ENCODE data around the gene DRC7. TPM values are rescaled to one million over a fixed set of nuclear protein-coding genes. Genes with fewer than 3 reads are reported as not detected.

Gene DRC7
- total RNA-seq, 2 donors from 2014 or later, result not detected

DNA sequence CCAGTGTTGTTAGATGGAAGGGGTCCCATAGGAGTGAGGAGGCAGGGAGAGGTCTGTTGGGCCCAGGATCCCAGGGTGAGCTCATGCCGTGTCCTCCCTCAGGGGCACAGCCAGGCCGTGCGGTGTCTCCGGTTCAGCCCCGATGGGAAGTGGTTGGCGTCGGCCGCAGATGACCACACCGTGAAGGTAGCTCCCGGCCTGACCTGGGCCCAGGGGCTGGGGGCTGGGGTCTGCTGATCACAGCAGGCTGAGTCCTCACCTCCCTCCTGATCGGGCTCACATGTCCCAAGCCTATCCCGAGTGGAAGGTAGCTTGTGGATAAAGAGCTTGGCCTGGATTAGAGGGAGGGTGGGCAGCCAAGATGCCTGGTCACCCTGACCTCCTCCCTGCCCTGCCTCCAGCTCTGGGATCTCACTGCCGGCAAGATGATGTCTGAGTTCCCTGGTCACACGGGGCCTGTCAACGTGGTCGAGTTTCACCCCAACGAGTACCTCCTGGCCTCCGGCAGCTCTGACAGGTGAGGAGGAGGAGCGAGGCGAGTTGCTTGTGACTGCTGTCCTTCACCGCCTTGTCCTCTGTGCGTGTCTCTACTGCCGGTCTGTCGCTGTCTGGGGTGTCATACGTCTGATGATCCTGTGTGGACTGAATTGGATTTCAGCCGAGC is 57.1 kb downstream of the DRC7 start:
- no peaks in the 10 kb centered on the region for H3K27me3 ChIP-seq (replicated peaks; ENCODE audit: insufficient read depth)
- H3K4me1 ChIP-seq (ENCODE audit: control insufficient read depth in 1 of 2, low read depth in 2 of 2), result no peaks in the 10 kb centered on the region
- no peak for ATAC-seq (ENCODE audit: insufficient number of reproducible peaks, low FRiP score, low read depth)
- H3K36me3 ChIP-seq, result peaks cover 27% of the 10 kb centered on the region
- TF ChIP-seq, protein P1, sequence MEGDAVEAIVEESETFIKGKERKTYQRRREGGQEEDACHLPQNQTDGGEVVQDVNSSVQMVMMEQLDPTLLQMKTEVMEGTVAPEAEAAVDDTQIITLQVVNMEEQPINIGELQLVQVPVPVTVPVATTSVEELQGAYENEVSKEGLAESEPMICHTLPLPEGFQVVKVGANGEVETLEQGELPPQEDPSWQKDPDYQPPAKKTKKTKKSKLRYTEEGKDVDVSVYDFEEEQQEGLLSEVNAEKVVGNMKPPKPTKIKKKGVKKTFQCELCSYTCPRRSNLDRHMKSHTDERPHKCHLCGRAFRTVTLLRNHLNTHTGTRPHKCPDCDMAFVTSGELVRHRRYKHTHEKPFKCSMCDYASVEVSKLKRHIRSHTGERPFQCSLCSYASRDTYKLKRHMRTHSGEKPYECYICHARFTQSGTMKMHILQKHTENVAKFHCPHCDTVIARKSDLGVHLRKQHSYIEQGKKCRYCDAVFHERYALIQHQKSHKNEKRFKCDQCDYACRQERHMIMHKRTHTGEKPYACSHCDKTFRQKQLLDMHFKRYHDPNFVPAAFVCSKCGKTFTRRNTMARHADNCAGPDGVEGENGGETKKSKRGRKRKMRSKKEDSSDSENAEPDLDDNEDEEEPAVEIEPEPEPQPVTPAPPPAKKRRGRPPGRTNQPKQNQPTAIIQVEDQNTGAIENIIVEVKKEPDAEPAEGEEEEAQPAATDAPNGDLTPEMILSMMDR (IDR thresholded peaks at IDR 0.05), result no peak
- no peak overlapping the region for H3K4me3 ChIP-seq
- H3K9me3 ChIP-seq, result no peaks in the 10 kb centered on the region
- no peak for DNase-seq (ENCODE audit: low spot score)
- H3K27ac ChIP-seq, result no peak overlapping the region

DNA sequence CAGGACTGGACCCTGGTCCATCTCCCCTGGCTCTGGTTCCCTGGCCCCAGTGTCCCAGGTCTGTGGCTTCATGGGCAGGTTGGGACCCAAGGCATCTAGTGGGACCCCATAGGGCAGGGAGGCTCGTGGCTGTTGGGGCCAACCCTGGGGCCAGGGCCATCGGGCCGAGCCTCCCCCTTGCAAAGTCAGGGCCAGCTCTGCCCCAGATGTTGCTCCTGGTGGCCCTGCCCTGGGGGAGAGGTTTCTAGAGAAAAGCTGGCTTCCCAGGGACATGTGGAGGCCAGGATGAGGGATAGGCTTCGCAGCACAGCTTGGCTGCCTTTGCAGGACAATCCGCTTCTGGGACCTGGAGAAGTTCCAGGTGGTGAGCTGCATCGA is 57.6 kb downstream of the DRC7 start:
- Histone ChIP-seq H3K27me3 (replicated peaks; ENCODE audit: insufficient read depth) (no peaks in the 10 kb centered on the region), H3K27ac (no peak overlapping the region), H3K4me1 (ENCODE audit: control insufficient read depth in 1 of 2, low read depth in 2 of 2) (no peaks in the 10 kb centered on the region), H3K4me3 (no peak overlapping the region), H3K9me3 (no peaks in the 10 kb centered on the region), H3K36me3 (peaks cover 27% of the 10 kb centered on the region)
- TF ChIP-seq, protein P1 (IDR thresholded peaks at IDR 0.05), result no peak
- DNase-seq (ENCODE audit: low spot score), result no peak
- ATAC-seq (ENCODE audit: insufficient number of reproducible peaks, low FRiP score, low read depth), result no peak

DNA sequence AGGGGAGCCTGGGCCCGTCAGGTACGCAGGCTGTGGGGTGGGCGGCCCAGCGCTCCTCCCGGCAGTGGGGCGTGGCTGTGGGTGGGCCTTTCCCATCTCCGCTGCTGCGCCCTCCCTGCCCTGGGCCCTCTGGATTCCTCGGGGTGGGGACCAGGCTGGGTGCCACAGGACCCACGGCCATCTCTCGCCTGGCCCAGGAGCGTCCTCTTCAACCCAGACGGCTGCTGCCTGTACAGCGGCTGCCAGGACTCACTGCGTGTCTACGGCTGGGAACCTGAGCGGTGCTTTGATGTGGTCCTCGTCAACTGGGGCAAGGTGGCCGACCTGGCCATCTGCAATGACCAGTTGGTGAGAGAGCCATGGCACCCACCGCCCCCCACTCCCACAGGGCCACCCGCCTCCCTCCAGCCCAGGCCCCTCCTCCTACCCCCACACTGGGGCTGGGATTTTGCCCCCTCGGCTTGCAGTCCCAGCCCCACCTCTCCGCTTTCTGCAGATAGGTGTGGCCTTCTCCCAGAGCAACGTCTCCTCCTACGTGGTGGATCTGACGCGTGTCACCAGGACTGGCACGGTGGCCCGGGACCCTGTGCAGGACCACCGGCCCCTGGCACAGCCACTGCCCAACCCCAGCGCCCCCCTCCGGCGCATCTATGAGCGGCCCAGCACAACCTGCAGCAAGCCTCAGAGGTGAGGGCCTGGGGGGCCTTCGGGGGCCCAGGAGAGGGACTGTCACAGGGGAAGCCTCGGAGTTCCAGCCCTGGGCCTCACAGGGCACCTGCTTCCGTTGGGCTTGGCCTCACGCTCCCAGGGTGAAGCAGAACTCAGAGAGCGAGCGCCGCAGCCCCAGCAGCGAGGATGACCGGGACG is 58.2 kb downstream of the DRC7 start:
- peaks cover 23% of the 10 kb centered on the region for H3K36me3 ChIP-seq
- DNase-seq (ENCODE audit: low spot score), result no peak
- TF ChIP-seq, protein P1 (IDR thresholded peaks at IDR 0.05), result no peak
- H3K4me3 ChIP-seq, result no peak overlapping the region
- H3K4me1 ChIP-seq (ENCODE audit: control insufficient read depth in 1 of 2, low read depth in 2 of 2), result no peaks in the 10 kb centered on the region
- ATAC-seq (ENCODE audit: insufficient number of reproducible peaks, low FRiP score, low read depth), result no peak
- H3K27ac ChIP-seq, result no peak overlapping the region
- no peaks in the 10 kb centered on the region for H3K9me3 ChIP-seq
- no peaks in the 10 kb centered on the region for H3K27me3 ChIP-seq (replicated peaks; ENCODE audit: insufficient read depth)

DNA sequence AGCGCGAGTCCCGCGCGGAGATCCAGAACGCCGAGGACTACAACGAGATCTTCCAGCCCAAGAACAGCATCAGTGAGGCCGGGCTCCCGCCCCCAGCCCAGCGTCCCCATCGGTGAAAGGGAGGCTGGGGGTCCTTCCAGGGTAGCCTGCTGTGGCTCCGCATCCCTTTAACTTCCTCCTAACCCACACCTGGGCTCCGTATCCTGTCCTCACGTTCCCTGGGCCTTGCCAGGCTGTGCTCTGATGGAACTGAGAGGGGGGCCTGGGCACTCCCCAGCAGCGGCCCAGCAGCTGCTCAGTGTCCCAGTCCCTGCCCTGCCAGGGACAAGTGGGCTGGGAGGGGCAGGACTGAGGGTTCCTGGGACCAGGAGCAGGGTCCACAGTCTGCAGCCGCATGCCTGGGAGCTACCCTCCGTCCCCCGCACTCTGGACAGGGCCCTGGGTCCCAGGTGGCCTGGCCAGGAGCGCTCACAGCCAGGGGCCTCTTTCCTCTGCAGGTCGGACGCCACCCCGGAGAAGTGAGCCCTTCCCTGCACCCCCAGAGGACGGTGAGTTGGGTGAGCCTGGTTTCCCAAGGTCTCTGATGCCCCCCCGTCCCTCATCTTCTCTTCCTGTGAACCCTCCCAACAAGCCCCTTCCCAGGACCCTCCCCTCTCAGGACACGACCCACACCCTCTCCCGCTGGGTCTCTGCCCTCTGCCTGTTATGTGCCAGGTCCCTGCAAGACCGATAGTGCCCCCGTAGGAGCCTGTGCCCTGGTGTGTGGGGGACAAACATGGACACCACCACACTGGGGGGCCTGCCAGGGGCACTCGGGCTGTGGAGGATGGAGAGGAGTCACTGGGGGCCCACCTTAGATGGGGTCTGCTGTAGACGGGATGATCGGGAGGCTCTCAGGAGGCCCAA is 59.1 kb downstream of the DRC7 start:
- TF ChIP-seq, protein P1 (IDR thresholded peaks at IDR 0.05), result no peak
- ATAC-seq (ENCODE audit: insufficient number of reproducible peaks, low FRiP score, low read depth), result no peak
- Histone ChIP-seq H3K4me1 (ENCODE audit: control insufficient read depth in 1 of 2, low read depth in 2 of 2) (no peaks in the 10 kb centered on the region), H3K9me3 (no peaks in the 10 kb centered on the region), H3K27ac (no peak overlapping the region), H3K4me3 (no peak overlapping the region), H3K36me3 (peaks cover 23% of the 10 kb centered on the region), H3K27me3 (replicated peaks; ENCODE audit: insufficient read depth) (no peaks in the 10 kb centered on the region)
- DNase-seq (ENCODE audit: low spot score), result no peak
